ENCODE results near the gene RAB4A.

The RAB4A gene

DNA sequence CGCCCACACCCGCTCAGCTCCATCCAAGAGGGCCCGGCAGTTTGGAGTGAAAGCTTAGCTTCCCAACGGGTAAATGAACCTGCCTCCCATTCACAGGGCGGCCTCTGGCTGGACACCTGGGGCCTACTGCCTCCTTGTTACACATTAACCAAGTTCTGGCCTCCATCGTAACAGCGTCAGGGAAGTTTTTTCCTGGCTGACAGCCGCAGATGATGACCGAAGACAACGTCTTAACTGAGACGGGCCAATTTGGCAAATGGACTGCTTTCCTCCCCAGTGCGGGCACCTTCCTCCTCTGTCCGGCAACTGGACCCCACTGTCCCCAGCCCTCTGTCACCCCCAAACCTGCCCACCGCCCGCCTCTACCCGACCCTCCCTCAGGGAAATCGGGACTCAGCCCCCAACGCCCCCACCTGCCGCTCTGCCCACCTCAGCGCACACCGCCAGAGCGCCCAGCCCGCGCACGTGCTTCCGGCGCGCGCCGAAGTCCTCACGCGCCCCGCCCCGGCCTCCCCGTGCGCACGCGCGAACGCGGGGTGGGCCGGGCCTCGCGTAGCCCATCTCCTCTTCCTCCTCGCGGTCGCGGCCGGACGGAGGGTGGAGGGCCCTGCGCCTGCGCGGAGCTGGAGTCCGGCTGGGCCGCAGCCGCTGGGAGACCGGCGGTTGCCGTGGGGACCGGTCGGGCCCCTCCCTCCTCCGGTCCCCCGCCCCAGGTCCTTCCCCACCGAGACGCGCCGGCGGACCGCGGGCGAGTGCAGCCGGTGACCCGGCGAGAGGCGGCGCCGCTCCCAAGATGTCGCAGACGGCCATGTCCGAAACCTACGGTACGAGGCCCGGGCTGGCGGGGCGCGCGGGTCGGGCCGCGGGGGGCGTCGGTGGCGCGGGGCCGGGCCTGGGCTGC, at the start of gene RAB4A:
Gene RAB4A, plus strand, starts transcription at position 565 of the 901 bp plus-strand sequence. Its CDS starts 229 bp downstream, at position 794.
- TF ChIP-seq CTCF (IDR thresholded peaks at IDR 0.05; ENCODE audit: control extremely low read depth, extremely low read depth, low read depth, missing control alignments): no peak
- ChIA-PET CTCF (interaction anchor here (0.6 to 3.5 kb wide), 5 partner anchors 12 to 25 kb away, joined by 3 to 17 read pairs (median 4); no protein-coding TSS in a partner anchor), POLR2A (no interaction called here)
- DNase-seq (ENCODE audit: extremely low spot score): peak; percentile 96

DNA sequence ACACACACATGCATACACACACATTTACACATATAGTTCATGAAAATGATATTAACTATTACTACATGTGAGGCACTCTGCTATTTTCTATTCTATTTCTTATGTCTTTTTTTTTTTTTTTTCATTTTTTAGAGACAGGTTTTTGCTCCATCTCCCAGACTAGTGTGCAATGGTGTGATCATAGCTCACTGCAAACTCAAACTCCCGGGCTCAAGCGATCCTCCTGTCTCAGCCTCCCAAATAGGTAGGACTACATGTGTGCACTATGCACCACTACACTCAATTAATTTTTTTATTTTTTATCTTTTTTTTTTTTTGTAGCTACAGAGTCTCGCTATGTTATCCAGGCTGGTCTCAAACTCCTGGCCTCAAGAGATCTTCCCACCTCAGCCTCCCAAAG, 48.8 kb upstream of the RAB4A start:
- CTCF ChIA-PET: interaction anchor here (1.2 kb wide), 1 partner anchor 15 kb away, joined by 3 read pairs; no protein-coding TSS in a partner anchor
- POLR2A ChIA-PET: interaction anchor here (0.7 kb wide), 1 partner anchor 1260 kb away, joined by 4 read pairs; no protein-coding TSS in a partner anchor
- no peak for TF ChIP-seq CTCF (IDR thresholded peaks at IDR 0.05; ENCODE audit: control extremely low read depth, extremely low read depth, low read depth, missing control alignments)
- no peak for DNase-seq (ENCODE audit: extremely low spot score)

DNA sequence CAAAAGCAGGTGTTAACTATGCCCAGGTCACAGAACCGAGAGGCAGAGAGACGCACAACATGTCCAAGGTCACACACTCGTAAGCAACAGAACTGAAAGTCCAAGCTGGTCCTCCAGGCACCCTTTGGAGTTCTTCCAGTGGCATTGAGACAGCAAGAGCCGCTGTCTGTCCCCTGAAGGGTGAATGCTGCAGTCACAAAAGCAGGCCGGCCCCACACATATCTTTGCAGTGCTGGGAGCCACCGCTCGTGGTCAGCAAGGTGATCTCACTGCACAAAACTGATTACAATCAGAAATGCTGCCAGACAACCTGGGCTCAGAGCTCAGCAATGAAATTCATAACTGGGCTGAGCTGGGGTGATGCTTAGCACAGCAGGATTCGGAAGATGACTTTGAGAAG, 47.4 kb upstream of the RAB4A start:
- no peak for TF ChIP-seq CTCF (IDR thresholded peaks at IDR 0.05; ENCODE audit: control extremely low read depth, extremely low read depth, low read depth, missing control alignments)
- DNase-seq (ENCODE audit: extremely low spot score): no peak
- POLR2A ChIA-PET: no interaction called here
- CTCF ChIA-PET: no interaction called here

DNA sequence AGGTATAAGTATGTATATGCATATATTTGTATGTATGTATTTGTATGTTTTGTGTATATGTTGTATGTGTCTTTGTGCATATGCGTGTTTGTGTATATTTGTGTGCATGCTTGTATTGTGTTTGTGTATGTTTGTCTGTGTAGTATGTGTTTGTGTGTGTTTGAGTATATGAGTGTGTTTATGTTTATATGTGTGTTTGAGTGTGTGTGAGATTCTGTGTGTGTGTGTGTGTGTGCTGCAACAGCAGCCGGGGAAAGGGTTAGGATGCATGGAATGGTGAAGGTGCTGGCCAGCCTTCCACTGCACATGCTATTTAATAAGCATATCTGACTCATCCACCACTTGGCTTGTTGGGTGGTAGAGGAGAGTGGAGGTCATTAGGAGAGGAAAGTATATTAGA, 46.6 kb upstream of the RAB4A start:
- ChIA-PET POLR2A (no interaction called here), CTCF (no interaction called here)
- TF ChIP-seq CTCF (IDR thresholded peaks at IDR 0.05; ENCODE audit: control extremely low read depth, extremely low read depth, low read depth, missing control alignments): no peak
- DNase-seq (ENCODE audit: extremely low spot score): no peak

DNA sequence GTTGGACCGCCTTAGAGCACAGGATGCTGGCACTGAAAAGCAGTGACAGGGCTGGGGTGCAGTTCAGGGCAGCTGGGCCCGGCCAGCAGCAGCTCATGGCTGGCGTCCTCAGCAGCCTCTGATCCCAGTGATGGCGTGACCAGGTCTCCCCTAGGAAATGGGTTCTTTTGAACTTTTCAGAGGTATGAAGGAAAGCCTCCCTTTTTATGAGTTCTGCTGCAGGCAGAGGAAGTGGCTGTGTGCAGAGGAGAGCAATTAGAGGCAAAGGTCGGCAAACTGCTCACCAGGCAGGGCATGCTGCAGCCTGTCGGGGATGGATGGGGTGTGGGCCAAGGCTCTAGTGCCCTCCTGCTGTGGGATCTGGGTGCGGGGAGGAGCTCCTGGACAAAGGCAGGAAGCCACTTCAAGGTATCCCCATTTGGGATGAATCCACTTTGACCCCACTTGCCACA, 45.6 kb upstream of the RAB4A start:
- no peak for TF ChIP-seq CTCF (IDR thresholded peaks at IDR 0.05; ENCODE audit: control extremely low read depth, extremely low read depth, low read depth, missing control alignments)
- CTCF ChIA-PET: interaction anchor here (1.5 to 3.9 kb wide), 2 partner anchors 19 to 561 kb away, joined by 6 to 13 read pairs; no protein-coding TSS in a partner anchor
- DNase-seq (ENCODE audit: extremely low spot score): no peak
- POLR2A ChIA-PET: interaction anchor here (0.9 kb wide), 1 partner anchor 30 kb away, joined by 3 read pairs; no protein-coding TSS in a partner anchor

DNA sequence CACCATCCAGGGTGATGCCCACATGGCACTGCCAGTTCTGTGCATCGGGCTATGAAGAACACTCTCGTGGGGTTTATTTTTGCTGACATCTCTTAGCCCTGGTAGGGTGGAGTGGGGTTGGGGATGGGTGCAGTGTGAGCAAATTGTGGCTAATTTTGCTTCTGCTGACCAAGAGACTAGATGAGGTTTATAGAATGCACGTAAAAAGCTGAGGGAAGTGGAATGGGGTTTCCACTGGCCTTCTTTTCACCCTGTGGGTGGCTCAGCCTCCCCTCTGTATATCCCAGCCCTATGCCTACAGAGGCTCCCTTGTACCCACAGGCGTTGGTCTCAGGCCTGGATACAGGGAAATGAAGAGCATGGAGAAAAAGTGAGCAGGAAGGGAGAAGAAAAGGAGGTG, 44.1 kb upstream of the RAB4A start:
- DNase-seq (ENCODE audit: extremely low spot score): no peak
- CTCF ChIA-PET: interaction anchor here (0.7 to 3.9 kb wide), 22 partner anchors 8 to 754 kb away, joined by 3 to 56 read pairs (median 6); no protein-coding TSS in a partner anchor
- no peak for TF ChIP-seq CTCF (IDR thresholded peaks at IDR 0.05; ENCODE audit: control extremely low read depth, extremely low read depth, low read depth, missing control alignments)
- POLR2A ChIA-PET: no interaction called here

All from GM10248 (cell line).